GM18519 (cell line): ENCODE data around the gene PRICKLE3.

Experiments
- ATAC-seq: cut with Tn5 transposase; IDR thresholded peaks from one replicate; pipeline ENCODE4 v1.9.1; 2021; ENCODE audit warnings: mild to moderate bottlenecking, moderate library complexity; ENCODE audit not compliant: unreplicated experiment, low FRiP score

Gene PRICKLE3, protein sequence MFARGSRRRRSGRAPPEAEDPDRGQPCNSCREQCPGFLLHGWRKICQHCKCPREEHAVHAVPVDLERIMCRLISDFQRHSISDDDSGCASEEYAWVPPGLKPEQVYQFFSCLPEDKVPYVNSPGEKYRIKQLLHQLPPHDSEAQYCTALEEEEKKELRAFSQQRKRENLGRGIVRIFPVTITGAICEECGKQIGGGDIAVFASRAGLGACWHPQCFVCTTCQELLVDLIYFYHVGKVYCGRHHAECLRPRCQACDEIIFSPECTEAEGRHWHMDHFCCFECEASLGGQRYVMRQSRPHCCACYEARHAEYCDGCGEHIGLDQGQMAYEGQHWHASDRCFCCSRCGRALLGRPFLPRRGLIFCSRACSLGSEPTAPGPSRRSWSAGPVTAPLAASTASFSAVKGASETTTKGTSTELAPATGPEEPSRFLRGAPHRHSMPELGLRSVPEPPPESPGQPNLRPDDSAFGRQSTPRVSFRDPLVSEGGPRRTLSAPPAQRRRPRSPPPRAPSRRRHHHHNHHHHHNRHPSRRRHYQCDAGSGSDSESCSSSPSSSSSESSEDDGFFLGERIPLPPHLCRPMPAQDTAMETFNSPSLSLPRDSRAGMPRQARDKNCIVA

GRCh38 chrX:49186125-49187027 lies at the start of gene PRICKLE3:
Gene PRICKLE3 (minus strand): TSS chrX:49186373. CDS start chrX:49186297, 76 bp downstream.
- no peak for ATAC-seq

GRCh38 chrX:49233887-49234555 lies 47.8 kb upstream of the PRICKLE3 start:
- no peak for ATAC-seq

DNA sequence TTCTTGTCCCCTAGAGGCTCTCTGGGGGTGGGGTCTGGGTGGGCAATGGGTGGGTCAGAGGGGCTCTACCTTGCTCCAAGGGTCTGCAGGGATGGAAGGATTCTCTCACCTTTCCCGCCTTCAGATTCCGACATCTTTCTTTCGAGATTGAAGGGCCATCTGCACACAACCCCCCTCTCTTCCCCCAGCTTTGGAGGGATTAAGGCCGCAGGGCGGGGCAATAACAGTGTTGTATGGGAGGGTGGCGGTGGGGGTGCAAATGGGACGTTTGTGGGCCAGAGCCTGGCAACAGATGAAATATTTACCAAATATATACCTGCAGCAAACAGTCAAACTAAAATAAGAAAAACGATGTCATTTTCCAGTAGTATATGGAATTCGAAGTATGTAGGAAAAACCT lies 47.0 kb upstream of the PRICKLE3 start, which contains the start of gene CACNA1F:
TSS of gene CACNA1F (minus strand) at position 165 of the 400 bp plus-strand sequence. CDS start at position 134, 31 bp downstream.
- ATAC-seq = no peak

GRCh38 chrX:49232525-49232924 lies 46.4 kb upstream of the PRICKLE3 start:
- ATAC-seq = no peak

GRCh38 chrX:49231333-49232000 lies 45.3 kb upstream of the PRICKLE3 start:
- ATAC-seq = no peak

- no peak for ATAC-seq
These were observed 44.5 kb upstream of the PRICKLE3 start for GRCh38 chrX:49230500-49231232.

DNA sequence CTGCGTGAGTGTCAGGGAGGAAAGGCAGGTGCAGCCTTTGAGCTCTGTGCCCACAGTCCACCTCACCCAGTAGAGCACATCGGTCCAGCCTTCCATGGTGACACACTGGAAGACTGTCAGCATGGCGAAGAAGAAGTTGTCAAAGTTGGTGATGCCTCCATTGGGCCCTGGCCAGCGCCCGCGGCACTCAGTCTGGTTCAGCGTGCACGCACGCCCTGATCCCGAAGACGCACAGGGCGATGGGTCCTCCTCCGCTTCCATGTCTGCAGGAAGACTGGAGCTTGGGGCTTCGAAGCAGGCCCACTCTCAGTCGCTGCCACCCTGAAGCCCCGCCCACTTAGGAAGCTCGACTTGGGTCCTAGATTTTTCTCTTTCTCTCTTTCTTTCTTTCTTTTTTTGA lies 42.0 kb upstream of the PRICKLE3 start:
- ATAC-seq = no peak

DNA sequence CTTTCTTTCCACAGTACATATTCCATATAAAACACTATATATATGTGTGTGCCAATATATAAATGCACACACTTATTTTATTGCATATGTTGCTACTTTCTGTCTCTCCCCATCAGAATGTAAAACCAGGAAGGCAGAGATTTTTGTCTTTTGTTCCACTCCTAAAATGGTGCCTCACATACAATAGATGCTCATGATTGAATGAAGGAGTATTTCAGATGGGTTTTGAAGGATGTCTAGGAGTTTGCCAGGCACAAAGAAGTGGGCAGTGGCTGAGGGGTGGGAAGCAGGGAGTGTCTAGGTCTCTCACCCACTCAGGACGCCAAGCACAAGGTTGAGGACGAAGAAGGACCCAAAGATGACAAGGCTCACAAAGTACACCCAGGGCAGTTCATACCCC lies 41.6 kb upstream of the PRICKLE3 start:
- no peak for ATAC-seq

GRCh38 chrX:49226946-49227345 lies 40.8 kb upstream of the PRICKLE3 start:
- no peak for ATAC-seq

DNA sequence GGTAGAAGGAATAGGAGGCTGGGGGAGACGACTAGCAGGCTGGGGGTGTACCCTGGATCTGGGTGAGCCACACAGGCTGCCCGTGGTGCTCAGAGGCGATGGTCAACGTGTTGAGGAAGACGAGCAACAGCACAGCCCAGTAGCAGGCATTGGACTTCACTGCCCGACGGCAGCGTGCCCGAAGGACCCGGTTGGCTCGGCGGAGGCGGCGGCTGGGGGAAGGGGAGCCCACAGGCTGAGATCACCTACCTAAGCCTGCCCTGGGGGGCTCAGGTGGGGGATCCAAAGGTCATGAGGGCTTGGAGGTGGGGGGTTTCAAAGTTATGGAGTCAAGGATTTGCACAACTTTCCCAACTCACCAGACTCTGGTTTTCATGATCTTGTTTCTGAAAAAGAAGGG lies 39.7 kb upstream of the PRICKLE3 start:
- ATAC-seq = no peak

- ATAC-seq = no peak
These were observed 35.7 kb upstream of the PRICKLE3 start for GRCh38 chrX:49221868-49222267.

GRCh38 chrX:49220100-49220499 lies 33.9 kb upstream of the PRICKLE3 start:
- ATAC-seq = no peak

DNA sequence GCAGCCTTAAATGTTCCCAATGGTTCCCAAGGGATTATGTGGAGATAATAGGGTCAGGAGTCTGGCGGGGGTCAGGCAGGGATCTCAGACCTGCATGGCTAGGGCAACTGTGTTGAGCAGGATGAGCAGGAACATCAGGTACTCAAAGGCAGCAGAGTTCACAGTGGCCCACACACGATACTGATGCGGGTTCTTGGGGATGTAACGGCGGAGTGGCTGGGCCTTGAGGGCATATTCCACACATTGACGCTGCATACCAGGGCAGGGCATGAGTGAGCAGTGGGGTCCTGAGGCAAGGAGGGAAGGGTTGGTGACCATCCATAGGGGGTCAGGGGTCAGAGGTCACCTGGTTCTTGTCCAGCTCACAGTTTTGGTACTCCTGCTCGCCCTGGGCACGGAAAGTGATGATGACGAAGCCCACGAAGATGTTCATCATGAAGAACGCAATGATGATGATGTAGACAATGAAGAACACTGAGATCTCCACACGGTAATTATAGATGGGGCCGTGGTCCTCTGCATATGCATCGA lies 28.9 kb upstream of the PRICKLE3 start:
- ATAC-seq = no peak

DNA sequence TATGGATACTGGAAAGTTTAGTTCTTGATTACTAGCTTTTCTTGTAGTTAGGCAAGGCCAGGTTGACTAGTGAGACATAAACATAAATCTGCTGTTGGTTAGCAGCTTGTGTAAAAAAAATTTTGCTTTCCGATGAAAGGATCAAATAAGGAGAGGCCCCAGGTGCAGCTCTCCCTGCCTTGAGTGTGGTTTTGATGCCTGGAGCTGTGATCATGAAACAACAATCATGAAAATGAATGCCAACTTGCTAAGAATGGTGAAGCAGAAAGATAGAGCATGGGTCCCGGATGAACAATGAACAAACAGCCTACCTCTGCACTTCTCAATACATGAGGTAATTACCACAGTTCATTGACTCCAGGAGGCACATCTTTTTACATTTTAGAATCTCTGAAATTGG lies 28.2 kb upstream of the PRICKLE3 start:
- ATAC-seq = no peak

DNA sequence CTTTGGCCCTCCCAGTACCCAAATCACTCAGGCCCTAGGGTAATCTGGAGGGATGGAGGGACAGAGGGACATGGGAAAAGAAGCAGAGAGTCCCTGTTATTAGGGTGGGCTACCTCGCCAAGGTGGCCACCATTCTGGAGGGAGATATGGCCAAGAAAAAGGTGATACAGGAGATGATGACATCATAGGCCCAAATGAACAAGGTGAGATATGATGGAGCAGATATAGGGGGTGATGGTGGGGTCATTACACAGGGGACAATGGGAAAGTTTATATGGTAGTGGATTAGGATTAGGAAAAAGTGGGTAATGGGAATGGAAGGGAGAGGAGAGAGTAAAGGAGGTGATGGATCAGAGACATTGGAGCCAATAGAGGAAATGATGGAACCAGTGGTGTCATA lies 26.7 kb upstream of the PRICKLE3 start:
- ATAC-seq = no peak

GRCh38 chrX:49212209-49212608 lies 26.0 kb upstream of the PRICKLE3 start:
- ATAC-seq = no peak

DNA sequence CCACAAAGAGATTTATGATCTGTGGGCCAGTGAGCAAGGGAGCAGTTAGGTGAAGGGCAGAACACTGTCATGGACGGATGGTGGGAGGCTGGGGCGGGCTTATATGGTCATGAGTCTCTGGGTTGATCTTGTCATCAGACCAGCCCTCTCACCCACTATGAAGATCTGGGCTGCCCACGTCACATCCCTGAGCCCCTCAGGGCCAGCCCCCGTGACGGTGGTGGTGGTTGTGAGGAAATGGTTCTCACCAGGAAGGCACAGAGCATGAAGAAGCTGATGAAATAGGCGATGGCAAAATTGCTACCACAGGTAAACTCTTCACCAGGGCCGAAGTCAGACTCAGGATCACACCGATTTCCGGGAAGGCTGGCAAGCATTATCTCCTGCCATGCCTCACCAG lies 24.9 kb upstream of the PRICKLE3 start:
- no peak for ATAC-seq

GRCh38 chrX:49210406-49210805 lies 24.2 kb upstream of the PRICKLE3 start:
- ATAC-seq = no peak
